Uterus (tissue), 2 donors: Measurements from ENCODE around the gene PHF19.

Experiments
- CTCF ChIP-seq, 4 experiments: fragments of 200-600 bp in 2 of 4; fragments of 450-650 bp in 2 of 4; sonication (generic) in 2 of 4; IDR thresholded peaks; one replicate each; pipeline ENCODE4 v1.5.1; 2016 to 2019; ENCODE audit warnings: antibody characterized with exemption in 4 of 4, mild to moderate bottlenecking in 2 of 4, moderate library complexity in 1 of 4
- POLR2A ChIP-seq, 2 donors: fragments of 450-650 bp; IDR thresholded peaks; one replicate each; pipeline ENCODE4 v1.6.1; 2016; ENCODE audit warnings: antibody characterized with exemption in 2 of 2, mild to moderate bottlenecking in 1 of 2, moderate library complexity in 1 of 2

- TF ChIP-seq POLR2A (IDR thresholded peaks at IDR 0.05) (no peak), CTCF (IDR thresholded peaks at IDR 0.05) (no peak)
These were observed 26.7 kb downstream of the PHF19 start for GRCh38 chr9:120850315-120850714.
